ENCODE measurements around the gene MCTP1.

GRCh38 chr5:95284572-95285408, at the start of gene MCTP1:
- TF ChIP-seq CTCF (IDR thresholded peaks at IDR 0.05) (no peak), EP300 (IDR thresholded peaks at IDR 0.05) (no peak), POLR2A (IDR thresholded peaks at IDR 0.05) (no peak)

All from tibial nerve (tissue), 4 donors.